DND-41 (cell line): ENCODE measurements around the gene IFNG-AS1.

ENCODE experiments used
- EZH2 ChIP-seq: IDR thresholded peaks from 3 replicates; pipeline ENCODE4 v1.6.1; 2012; ENCODE audit warnings: borderline replicate concordance, low read depth, mild to moderate bottlenecking, moderate library complexity, low read length, inconsistent platforms; ENCODE audit not compliant: severe bottlenecking
- TF ChIP-seq, protein P1 (sequence below): IDR thresholded peaks from 2 replicates; pipeline ENCODE4 v1.5.1; 2012; ENCODE audit warnings: borderline replicate concordance, low read length, moderate library complexity, mild to moderate bottlenecking; ENCODE audit not compliant: poor library complexity, severe bottlenecking; ENCODE audit errors: extremely low read depth

- no peak for TF ChIP-seq EZH2
- TF ChIP-seq, protein P1, sequence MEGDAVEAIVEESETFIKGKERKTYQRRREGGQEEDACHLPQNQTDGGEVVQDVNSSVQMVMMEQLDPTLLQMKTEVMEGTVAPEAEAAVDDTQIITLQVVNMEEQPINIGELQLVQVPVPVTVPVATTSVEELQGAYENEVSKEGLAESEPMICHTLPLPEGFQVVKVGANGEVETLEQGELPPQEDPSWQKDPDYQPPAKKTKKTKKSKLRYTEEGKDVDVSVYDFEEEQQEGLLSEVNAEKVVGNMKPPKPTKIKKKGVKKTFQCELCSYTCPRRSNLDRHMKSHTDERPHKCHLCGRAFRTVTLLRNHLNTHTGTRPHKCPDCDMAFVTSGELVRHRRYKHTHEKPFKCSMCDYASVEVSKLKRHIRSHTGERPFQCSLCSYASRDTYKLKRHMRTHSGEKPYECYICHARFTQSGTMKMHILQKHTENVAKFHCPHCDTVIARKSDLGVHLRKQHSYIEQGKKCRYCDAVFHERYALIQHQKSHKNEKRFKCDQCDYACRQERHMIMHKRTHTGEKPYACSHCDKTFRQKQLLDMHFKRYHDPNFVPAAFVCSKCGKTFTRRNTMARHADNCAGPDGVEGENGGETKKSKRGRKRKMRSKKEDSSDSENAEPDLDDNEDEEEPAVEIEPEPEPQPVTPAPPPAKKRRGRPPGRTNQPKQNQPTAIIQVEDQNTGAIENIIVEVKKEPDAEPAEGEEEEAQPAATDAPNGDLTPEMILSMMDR: no peak
These were observed 59.5 kb downstream of the IFNG-AS1 start for GRCh38 chr12:68048648-68049297.
